ENCODE results near the gene VEGFA.

Gene VEGFA

GRCh38 chr6:43804550-43805223 lies 34.7 kb downstream of the VEGFA start:
- Histone ChIP-seq H3K9me3 (ENCODE audit: control insufficient read depth, low read depth, low read length) (no peaks in the 10 kb centered on the region), H3K36me3 (ENCODE audit: control insufficient read depth, low read depth, low read length) (no peaks in the 10 kb centered on the region), H3K4me3 (ENCODE audit: low read length) (no peak overlapping the region), H3K4me1 (ENCODE audit: control insufficient read depth, low read depth, low read length) (no peaks in the 10 kb centered on the region), H3K9ac (ENCODE audit: low read length) (no peak overlapping the region), H3K27ac (ENCODE audit: low read length) (no peak overlapping the region), H3K27me3 (ENCODE audit: control insufficient read depth, insufficient read depth, low read length) (no peaks in the 10 kb centered on the region)

DNA sequence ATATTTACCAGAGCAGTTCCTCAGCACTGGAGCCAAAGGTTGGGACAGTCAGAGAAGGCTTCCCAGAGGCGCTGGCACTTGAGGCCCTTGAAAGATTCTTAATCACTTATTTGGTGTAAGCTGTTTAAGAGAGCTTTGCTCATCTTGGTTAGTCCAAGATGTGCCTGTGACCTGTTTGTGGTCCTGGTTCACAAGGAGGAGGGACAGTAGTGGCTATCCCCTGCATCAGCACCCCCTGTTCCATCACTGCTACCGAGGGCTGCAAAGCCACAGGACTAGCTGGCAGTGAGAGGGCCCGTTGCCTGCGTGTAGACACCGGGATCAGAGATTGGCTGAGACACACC lies 35.7 kb downstream of the VEGFA start:
- Histone ChIP-seq H3K27me3 (ENCODE audit: control insufficient read depth, insufficient read depth, low read length) (no peaks in the 10 kb centered on the region), H3K36me3 (ENCODE audit: control insufficient read depth, low read depth, low read length) (no peaks in the 10 kb centered on the region), H3K4me3 (ENCODE audit: low read length) (no peak overlapping the region), H3K9me3 (ENCODE audit: control insufficient read depth, low read depth, low read length) (no peaks in the 10 kb centered on the region), H3K27ac (ENCODE audit: low read length) (no peak overlapping the region), H3K9ac (ENCODE audit: low read length) (no peak overlapping the region), H3K4me1 (ENCODE audit: control insufficient read depth, low read depth, low read length) (no peaks in the 10 kb centered on the region)

DNA sequence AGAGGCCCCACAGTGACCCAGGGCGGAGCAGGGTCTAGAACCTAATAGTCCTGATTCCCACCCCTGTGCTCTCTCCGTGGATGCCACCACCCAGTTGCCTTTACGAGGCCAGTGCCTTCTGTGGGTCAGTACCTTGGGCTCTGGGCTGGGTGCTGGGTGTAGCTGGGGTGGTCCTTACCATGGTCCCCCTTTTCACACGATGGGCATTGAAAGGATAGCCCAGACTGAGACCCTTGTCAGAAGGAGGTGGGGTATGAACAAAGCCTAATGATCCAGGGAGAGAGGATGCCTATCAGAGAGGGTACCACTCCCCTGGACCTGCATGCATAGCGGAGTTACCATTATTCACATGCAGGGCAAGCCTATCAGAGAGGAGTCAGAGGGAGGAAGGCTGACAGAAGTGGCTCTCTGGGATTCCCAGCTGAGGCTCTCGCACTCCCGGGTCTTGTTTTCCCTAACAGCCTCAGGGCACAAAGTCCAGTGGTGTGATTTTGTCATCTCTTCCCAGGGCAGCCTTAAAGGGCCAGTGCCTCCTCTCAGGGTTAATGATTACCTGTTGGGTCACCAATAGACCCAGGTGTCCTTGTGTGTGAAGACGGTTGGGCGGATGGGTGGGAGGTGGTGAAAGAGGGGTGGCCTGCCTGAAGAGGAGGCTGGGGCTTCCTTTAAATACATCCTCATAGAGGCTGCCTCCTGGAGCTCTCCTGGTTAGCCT lies 36.2 kb downstream of the VEGFA start:
- H3K4me3 ChIP-seq (ENCODE audit: low read length) = no peak overlapping the region
- no peaks in the 10 kb centered on the region for H3K36me3 ChIP-seq (ENCODE audit: control insufficient read depth, low read depth, low read length)
- H3K27me3 ChIP-seq (ENCODE audit: control insufficient read depth, insufficient read depth, low read length) = no peaks in the 10 kb centered on the region
- no peak overlapping the region for H3K9ac ChIP-seq (ENCODE audit: low read length)
- H3K27ac ChIP-seq (ENCODE audit: low read length) = no peak overlapping the region
- H3K4me1 ChIP-seq (ENCODE audit: control insufficient read depth, low read depth, low read length) = no peaks in the 10 kb centered on the region
- H3K9me3 ChIP-seq (ENCODE audit: control insufficient read depth, low read depth, low read length) = no peaks in the 10 kb centered on the region

GRCh38 chr6:43806758-43807227 lies 36.8 kb downstream of the VEGFA start:
- Histone ChIP-seq H3K27me3 (ENCODE audit: control insufficient read depth, insufficient read depth, low read length) (no peaks in the 10 kb centered on the region), H3K27ac (ENCODE audit: low read length) (no peak overlapping the region), H3K4me3 (ENCODE audit: low read length) (no peak overlapping the region), H3K36me3 (ENCODE audit: control insufficient read depth, low read depth, low read length) (no peaks in the 10 kb centered on the region), H3K4me1 (ENCODE audit: control insufficient read depth, low read depth, low read length) (no peaks in the 10 kb centered on the region), H3K9ac (ENCODE audit: low read length) (no peak overlapping the region), H3K9me3 (ENCODE audit: control insufficient read depth, low read depth, low read length) (no peaks in the 10 kb centered on the region)

GRCh38 chr6:43807228-43808061 lies 37.4 kb downstream of the VEGFA start:
- Histone ChIP-seq H3K27ac (ENCODE audit: low read length) (no peak overlapping the region), H3K9ac (ENCODE audit: low read length) (no peak overlapping the region), H3K9me3 (ENCODE audit: control insufficient read depth, low read depth, low read length) (no peaks in the 10 kb centered on the region)

GRCh38 chr6:43808412-43808811 lies 38.4 kb downstream of the VEGFA start:
- H3K4me3 ChIP-seq (ENCODE audit: low read length) = no peak overlapping the region
- H3K9ac ChIP-seq (ENCODE audit: low read length) = no peak overlapping the region
- no peaks in the 10 kb centered on the region for H3K9me3 ChIP-seq (ENCODE audit: control insufficient read depth, low read depth, low read length)
- H3K36me3 ChIP-seq (ENCODE audit: control insufficient read depth, low read depth, low read length) = no peaks in the 10 kb centered on the region
- H3K27me3 ChIP-seq (ENCODE audit: control insufficient read depth, insufficient read depth, low read length) = no peaks in the 10 kb centered on the region
- H3K4me1 ChIP-seq (ENCODE audit: control insufficient read depth, low read depth, low read length) = no peaks in the 10 kb centered on the region
- H3K27ac ChIP-seq (ENCODE audit: low read length) = no peak overlapping the region

More at GRCh38 chr6:43807228-43808061, 37.4 kb downstream of the VEGFA start:
- Histone ChIP-seq H3K36me3 (ENCODE audit: control insufficient read depth, low read depth, low read length) (no peaks in the 10 kb centered on the region), H3K27me3 (ENCODE audit: control insufficient read depth, insufficient read depth, low read length) (no peaks in the 10 kb centered on the region), H3K4me1 (ENCODE audit: control insufficient read depth, low read depth, low read length) (no peaks in the 10 kb centered on the region), H3K4me3 (ENCODE audit: low read length) (no peak overlapping the region)

DNA sequence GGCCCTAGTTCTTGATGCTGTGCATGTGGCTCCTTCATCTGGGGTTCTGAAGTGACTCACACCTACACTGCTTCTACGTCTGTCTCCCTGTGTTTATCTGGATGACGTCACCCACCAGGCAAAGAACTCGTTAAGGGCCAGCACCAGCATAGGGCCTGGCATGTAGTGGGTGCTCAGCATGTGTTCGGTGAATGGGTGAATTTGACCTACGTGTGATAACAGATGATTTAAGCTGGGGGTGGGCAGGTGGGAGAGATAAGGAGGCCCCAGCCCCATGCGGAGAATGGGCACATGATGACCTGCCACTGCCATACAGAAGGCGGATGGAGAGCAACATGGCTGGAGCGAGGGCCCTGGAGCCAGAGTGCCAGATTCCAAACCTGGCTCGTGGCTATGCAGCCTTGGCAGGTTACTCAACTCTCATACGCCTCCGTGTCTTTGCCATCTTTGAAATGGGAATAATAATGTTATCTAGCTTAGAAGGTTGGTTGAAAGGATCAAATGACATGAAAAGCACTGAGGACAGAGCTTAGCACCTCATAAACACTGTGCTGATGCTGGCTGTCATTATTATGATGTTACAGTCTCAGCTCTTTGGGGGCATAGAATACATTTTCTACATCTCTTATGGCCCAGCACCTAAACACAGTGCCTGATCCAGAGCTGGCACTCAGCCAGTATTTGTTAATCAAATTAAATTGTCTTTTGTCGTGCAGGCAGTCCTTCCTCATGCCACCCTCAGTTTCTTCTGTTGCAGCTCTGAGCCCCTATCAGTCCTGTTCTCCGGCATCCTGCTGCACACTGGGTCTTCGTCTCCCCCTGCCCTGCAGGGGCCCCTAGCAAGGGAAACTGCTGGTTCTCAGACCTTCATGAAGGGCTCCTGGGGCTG lies 39.6 kb downstream of the VEGFA start:
- Histone ChIP-seq H3K9me3 (ENCODE audit: control insufficient read depth, low read depth, low read length) (no peaks in the 10 kb centered on the region), H3K9ac (ENCODE audit: low read length) (no peak overlapping the region), H3K36me3 (ENCODE audit: control insufficient read depth, low read depth, low read length) (no peaks in the 10 kb centered on the region), H3K4me3 (ENCODE audit: low read length) (no peak overlapping the region), H3K27me3 (ENCODE audit: control insufficient read depth, insufficient read depth, low read length) (no peaks in the 10 kb centered on the region), H3K27ac (ENCODE audit: low read length) (no peak overlapping the region), H3K4me1 (ENCODE audit: control insufficient read depth, low read depth, low read length) (no peaks in the 10 kb centered on the region)

GRCh38 chr6:43810965-43811732 lies 41.1 kb downstream of the VEGFA start:
- Histone ChIP-seq H3K27ac (ENCODE audit: low read length) (no peak overlapping the region), H3K4me1 (ENCODE audit: control insufficient read depth, low read depth, low read length) (no peaks in the 10 kb centered on the region), H3K27me3 (ENCODE audit: control insufficient read depth, insufficient read depth, low read length) (no peaks in the 10 kb centered on the region), H3K36me3 (ENCODE audit: control insufficient read depth, low read depth, low read length) (no peaks in the 10 kb centered on the region), H3K4me3 (ENCODE audit: low read length) (no peak overlapping the region), H3K9me3 (ENCODE audit: control insufficient read depth, low read depth, low read length) (no peaks in the 10 kb centered on the region), H3K9ac (ENCODE audit: low read length) (no peak overlapping the region)

GRCh38 chr6:43811733-43812099 lies 41.7 kb downstream of the VEGFA start:
- Histone ChIP-seq H3K27me3 (ENCODE audit: control insufficient read depth, insufficient read depth, low read length) (no peaks in the 10 kb centered on the region), H3K4me3 (ENCODE audit: low read length) (no peak overlapping the region), H3K27ac (ENCODE audit: low read length) (no peak overlapping the region), H3K4me1 (ENCODE audit: control insufficient read depth, low read depth, low read length) (no peaks in the 10 kb centered on the region), H3K9ac (ENCODE audit: low read length) (no peak overlapping the region), H3K9me3 (ENCODE audit: control insufficient read depth, low read depth, low read length) (no peaks in the 10 kb centered on the region), H3K36me3 (ENCODE audit: control insufficient read depth, low read depth, low read length) (no peaks in the 10 kb centered on the region)

GRCh38 chr6:43812850-43813578 lies 43.0 kb downstream of the VEGFA start:
- H3K27me3 ChIP-seq (ENCODE audit: control insufficient read depth, insufficient read depth, low read length) = no peaks in the 10 kb centered on the region
- H3K9me3 ChIP-seq (ENCODE audit: control insufficient read depth, low read depth, low read length) = no peaks in the 10 kb centered on the region
- no peak overlapping the region for H3K4me3 ChIP-seq (ENCODE audit: low read length)
- no peak overlapping the region for H3K27ac ChIP-seq (ENCODE audit: low read length)
- H3K4me1 ChIP-seq (ENCODE audit: control insufficient read depth, low read depth, low read length) = no peaks in the 10 kb centered on the region
- no peaks in the 10 kb centered on the region for H3K36me3 ChIP-seq (ENCODE audit: control insufficient read depth, low read depth, low read length)
- no peak overlapping the region for H3K9ac ChIP-seq (ENCODE audit: low read length)
